CD4-positive, alpha-beta T cell treated with Interferon gamma for 1 hour (primary cell): ENCODE data around the gene SNAI1.

Experiments
- DNase-seq: peaks from one replicate; pipeline ENCODE4 v3.0.0-alpha.2; 2020

Gene SNAI1

GRCh38 chr20:50014570-50015562 is 32.1 kb downstream of the SNAI1 start:
- no peak for DNase-seq

- no peak for DNase-seq
Measured at GRCh38 chr20:50015636-50015992, 32.8 kb downstream of the SNAI1 start.

GRCh38 chr20:50015993-50016770 is 33.4 kb downstream of the SNAI1 start:
- no peak for DNase-seq

- no peak for DNase-seq
Measured at GRCh38 chr20:50017160-50017559, 34.4 kb downstream of the SNAI1 start.

GRCh38 chr20:50017576-50018248 is 34.9 kb downstream of the SNAI1 start:
- DNase-seq = no peak

- no peak for DNase-seq
Measured at GRCh38 chr20:50019466-50020256, 36.9 kb downstream of the SNAI1 start.

- peak; percentile 45 for DNase-seq
Measured at GRCh38 chr20:50020288-50020687, 37.5 kb downstream of the SNAI1 start.

GRCh38 chr20:50022676-50023075 is 39.9 kb downstream of the SNAI1 start:
- no peak for DNase-seq

GRCh38 chr20:50023116-50023805 is 40.5 kb downstream of the SNAI1 start:
- no peak for DNase-seq

- no peak for DNase-seq
Measured at GRCh38 chr20:50026746-50027575, 44.2 kb downstream of the SNAI1 start.

GRCh38 chr20:50027611-50028105 is 44.9 kb downstream of the SNAI1 start:
- no peak for DNase-seq

GRCh38 chr20:50029083-50029696 is 46.4 kb downstream of the SNAI1 start:
- no peak for DNase-seq

- peak; percentile 58 for DNase-seq
Measured at GRCh38 chr20:50029697-50030461, 47.1 kb downstream of the SNAI1 start.

- DNase-seq = no peak
Measured at GRCh38 chr20:50032955-50033666, 50.3 kb downstream of the SNAI1 start.

- no peak for DNase-seq
Measured at GRCh38 chr20:50034567-50035180, 51.9 kb downstream of the SNAI1 start.

- no peak for DNase-seq
Measured at GRCh38 chr20:50036703-50037102, 53.9 kb downstream of the SNAI1 start.

- no peak for DNase-seq
Measured at GRCh38 chr20:50037123-50037522, 54.3 kb downstream of the SNAI1 start.

GRCh38 chr20:50037575-50037974 is 54.8 kb downstream of the SNAI1 start:
- no peak for DNase-seq
